Gastroesophageal sphincter (tissue), 4 donors: Measurements from ENCODE around the gene SAP25. TPM values are rescaled to one million over a fixed set of nuclear protein-coding genes. Genes with fewer than 3 reads are reported as not detected.

Experiments
- ATAC-seq: fragments of 150-250 bp; one replicate; pipeline ENCODE4 v1.9.1; 2016; ENCODE audit warnings: mild to moderate bottlenecking, moderate library complexity
- H3K27ac ChIP-seq, 4 donors: fragments of 200-600 bp; sonication (generic) in 3 of 4; 1 replicate in 3 of 4; 2 replicates in 1 of 4; pipeline ENCODE4 v1.5.1; 2016 to 2019
- H3K27me3 ChIP-seq: fragments of 200-600 bp; sonication (generic); one replicate; pipeline ENCODE4 v1.5.1; 2019
- H3K36me3 ChIP-seq, 2 donors: fragments of 200-600 bp; sonication (generic); one replicate each; pipeline ENCODE4 v1.5.1; 2019; ENCODE audit warnings: control low read depth in 1 of 2
- H3K4me1 ChIP-seq, 3 donors: fragments of 200-600 bp; sonication (generic); 1 replicate in 2 of 3; 2 replicates in 1 of 3; pipeline ENCODE4 v1.5.1; 2016 to 2019; ENCODE audit warnings: control low read depth in 2 of 3
- H3K4me3 ChIP-seq, 2 donors: fragments of 200-600 bp; sonication (generic); one replicate each; pipeline ENCODE4 v1.5.1; 2019; ENCODE audit warnings: mild to moderate bottlenecking in 1 of 2, moderate library complexity in 1 of 2
- H3K9me3 ChIP-seq, 3 donors: fragments of 200-600 bp; sonication (generic); one replicate each; pipeline ENCODE4 v1.5.1; 2017 to 2019; ENCODE audit warnings: control low read depth in 2 of 3
- EP300 ChIP-seq: sonication (generic); formaldehyde crosslinking; IDR thresholded peaks from one replicate; pipeline ENCODE4 v1.6.1; 2017; ENCODE audit warnings: antibody characterized with exemption, mild to moderate bottlenecking
- POLR2A ChIP-seq, 2 donors: fragments of 450-650 bp; IDR thresholded peaks; one replicate each; pipeline ENCODE4 v1.6.1; 2017; ENCODE audit warnings: antibody characterized with exemption in 2 of 2, mild to moderate bottlenecking in 2 of 2, moderate library complexity in 1 of 2
- POLR2AphosphoS5 ChIP-seq: sonication (generic); formaldehyde crosslinking; IDR thresholded peaks from one replicate; pipeline ENCODE4 v1.6.1; 2017; ENCODE audit warnings: antibody characterized with exemption
- WGBS, 2 donors: methylation state at CpG; one replicate each; pipeline ENCODE4 v1.1.5; 2018; ENCODE audit warnings: low coverage in 1 of 2; 5-methylcytosine and 5-hydroxymethylcytosine counted together
- total RNA-seq, 4 donors: library from RNA; depleted of rRNA; stranded (reverse); fragments of >200 nt; gene quantifications; one replicate each; pipeline ENCODE4 v1.1.0, GENCODE V29; 2016
- TF ChIP-seq, protein P1 (sequence below), 4 experiments: fragments of 200-600 bp in 2 of 4; fragments of 450-650 bp in 2 of 4; sonication (generic) in 1 of 4; IDR thresholded peaks; one replicate each; pipeline ENCODE4 v1.5.1; 2017 to 2019; ENCODE audit warnings: antibody characterized with exemption in 4 of 4, mild to moderate bottlenecking in 2 of 4, moderate library complexity in 2 of 4

The SAP25 gene
- total RNA-seq, 4 donors from 2014 or later = 5.6 TPM; not detected in 3

DNA sequence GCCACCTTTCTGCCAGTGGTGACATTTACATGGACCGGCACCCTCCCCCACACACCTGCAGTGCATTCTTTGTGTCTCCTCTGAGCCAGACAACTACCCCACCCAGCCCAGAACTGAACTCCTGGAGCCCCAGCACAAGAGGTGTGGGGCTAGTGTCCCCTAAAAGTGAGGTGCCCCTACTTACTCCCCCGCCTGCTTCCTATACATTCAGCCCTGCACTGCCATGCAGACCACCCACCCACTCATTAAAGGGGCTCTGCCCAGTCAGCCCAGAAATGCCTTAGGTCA, 1.9 kb downstream of the SAP25 start:
- no peak for ATAC-seq
- Histone ChIP-seq H3K9me3 (no peaks in the 10 kb centered on the region), H3K4me3 (no peak overlapping the region), H3K27me3 (peaks cover 60% of the 10 kb centered on the region), H3K4me1 (peaks cover 0 to 29% (median 10%) of the 10 kb centered on the region in 3 donors), H3K36me3 (peaks cover 0 to 39% of the 10 kb centered on the region in 2 donors), H3K27ac (no peak overlapping the region)
- WGBS, 2 donors = no CpG with 5 or more reads among the region's 2 CpGs
- TF ChIP-seq POLR2A (IDR thresholded peaks at IDR 0.05) (no peak), POLR2AphosphoS5 (no peak), EP300 (no peak)
- TF ChIP-seq, protein P1, sequence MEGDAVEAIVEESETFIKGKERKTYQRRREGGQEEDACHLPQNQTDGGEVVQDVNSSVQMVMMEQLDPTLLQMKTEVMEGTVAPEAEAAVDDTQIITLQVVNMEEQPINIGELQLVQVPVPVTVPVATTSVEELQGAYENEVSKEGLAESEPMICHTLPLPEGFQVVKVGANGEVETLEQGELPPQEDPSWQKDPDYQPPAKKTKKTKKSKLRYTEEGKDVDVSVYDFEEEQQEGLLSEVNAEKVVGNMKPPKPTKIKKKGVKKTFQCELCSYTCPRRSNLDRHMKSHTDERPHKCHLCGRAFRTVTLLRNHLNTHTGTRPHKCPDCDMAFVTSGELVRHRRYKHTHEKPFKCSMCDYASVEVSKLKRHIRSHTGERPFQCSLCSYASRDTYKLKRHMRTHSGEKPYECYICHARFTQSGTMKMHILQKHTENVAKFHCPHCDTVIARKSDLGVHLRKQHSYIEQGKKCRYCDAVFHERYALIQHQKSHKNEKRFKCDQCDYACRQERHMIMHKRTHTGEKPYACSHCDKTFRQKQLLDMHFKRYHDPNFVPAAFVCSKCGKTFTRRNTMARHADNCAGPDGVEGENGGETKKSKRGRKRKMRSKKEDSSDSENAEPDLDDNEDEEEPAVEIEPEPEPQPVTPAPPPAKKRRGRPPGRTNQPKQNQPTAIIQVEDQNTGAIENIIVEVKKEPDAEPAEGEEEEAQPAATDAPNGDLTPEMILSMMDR (IDR thresholded peaks at IDR 0.05) = no peak

DNA sequence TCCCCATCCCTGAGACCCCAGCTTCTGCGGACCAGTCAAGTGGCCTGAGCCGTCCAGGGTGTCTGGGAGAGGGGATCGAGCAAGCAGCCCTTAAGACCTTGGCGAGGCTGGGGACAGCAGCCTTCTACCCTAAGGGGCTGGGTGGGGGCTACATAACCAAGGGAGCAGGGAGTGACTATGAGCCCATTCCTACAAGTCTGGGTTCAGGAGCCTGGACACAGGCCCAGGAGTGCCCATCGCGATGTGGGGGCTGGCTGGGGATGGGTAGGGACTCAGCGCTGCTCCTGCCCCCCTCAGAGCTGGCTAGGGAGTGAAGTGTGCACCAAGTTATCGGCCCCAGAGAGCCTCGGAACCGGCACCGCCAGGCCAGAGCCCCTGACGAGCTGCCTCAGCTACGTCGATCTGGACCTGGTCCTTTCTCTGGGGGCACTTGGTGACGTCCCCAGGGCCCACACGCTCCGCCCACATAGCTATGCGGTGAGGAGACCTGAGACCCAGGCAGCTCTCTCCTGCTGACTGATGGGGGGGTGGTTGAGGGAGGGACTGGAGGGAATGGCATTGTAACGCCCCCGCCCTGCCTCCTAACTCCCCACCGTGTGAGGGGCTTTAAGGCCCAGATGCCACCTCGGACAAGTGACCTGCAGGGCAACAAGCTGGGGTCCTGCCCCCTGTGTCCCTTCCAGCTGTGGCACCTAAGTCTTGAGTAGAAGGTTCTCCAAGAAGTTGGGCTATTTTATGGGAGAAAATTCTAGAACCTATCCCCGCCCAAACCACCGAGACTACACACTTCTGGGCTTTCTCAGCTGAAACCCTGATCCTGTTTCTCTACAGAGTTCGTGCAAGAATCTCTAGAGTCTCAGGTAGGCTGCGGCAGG, 2.5 kb downstream of the SAP25 start:
- TF ChIP-seq EP300 (no peak), POLR2AphosphoS5 (no peak), POLR2A (IDR thresholded peaks at IDR 0.05) (no peak)
- TF ChIP-seq, protein P1 (IDR thresholded peaks at IDR 0.05) = no peak
- Histone ChIP-seq H3K36me3 (peaks cover 0 to 33% of the 10 kb centered on the region in 2 donors), H3K4me1 (peaks cover 0 to 29% (median 10%) of the 10 kb centered on the region in 3 donors), H3K4me3 (no peak overlapping the region), H3K27ac (no peak overlapping the region), H3K9me3 (no peaks in the 10 kb centered on the region), H3K27me3 (peaks cover 56% of the 10 kb centered on the region)
- no peak for ATAC-seq
- 80 to 85% methylated on average over 1 to 4 of the region's 26 CpGs for WGBS, 2 donors

DNA sequence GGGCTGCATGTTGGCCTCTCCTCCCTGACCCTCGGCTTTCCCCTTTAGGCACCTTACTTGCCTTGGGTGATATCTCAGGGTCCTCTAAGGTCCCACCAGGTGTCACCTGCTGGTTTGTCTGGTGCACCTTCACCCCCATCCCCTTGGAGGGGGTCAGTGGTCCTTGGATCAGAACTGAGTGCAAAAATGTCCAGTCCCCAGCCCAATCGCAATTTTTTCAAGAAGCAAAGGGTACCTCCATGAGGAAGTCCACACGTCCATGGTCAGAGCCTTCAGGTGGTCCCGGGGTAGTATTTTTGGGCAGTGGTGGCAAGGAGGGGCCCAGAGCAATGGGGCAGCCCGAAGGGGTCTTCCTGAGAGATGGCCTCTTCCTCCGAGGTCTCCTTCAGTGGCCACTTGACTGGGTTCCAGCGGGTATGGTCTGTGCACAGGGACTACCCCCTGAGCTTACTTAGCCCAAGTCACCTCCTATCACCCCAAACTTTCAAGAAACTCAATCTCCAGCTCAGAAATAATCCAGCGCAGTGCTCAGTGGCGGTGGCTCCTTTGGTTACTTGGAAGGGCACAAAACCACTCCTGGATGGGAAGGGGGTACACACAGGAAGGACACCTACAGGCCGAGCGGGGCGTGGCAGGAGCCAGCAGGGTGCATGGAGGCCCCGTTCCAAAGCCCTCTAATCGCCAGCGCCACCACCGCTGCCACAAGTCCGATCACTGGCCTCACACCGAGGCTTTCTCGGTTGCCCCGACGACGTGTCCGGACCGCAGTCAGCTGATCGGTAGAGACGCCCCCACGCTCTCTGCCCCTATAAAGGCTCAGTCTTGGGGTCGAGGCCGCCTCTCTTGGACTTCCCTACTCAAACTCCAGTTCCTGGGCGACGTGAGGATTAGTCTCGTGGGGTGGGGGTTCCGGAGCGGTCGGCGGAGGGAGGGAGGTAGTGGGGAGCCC, 4.5 kb downstream of the SAP25 start:
- H3K36me3 ChIP-seq = peaks cover 0 to 32% of the 10 kb centered on the region in 2 donors
- ATAC-seq = peak; percentile 32
- H3K9me3 ChIP-seq = no peaks in the 10 kb centered on the region
- TF ChIP-seq POLR2A (IDR thresholded peaks at IDR 0.05) = no peak
- TF ChIP-seq, protein P1 (IDR thresholded peaks at IDR 0.05) = peak in 1 of 4 experiments; percentile 49
- TF ChIP-seq EP300 = no peak
- peak; percentile 22 for TF ChIP-seq POLR2AphosphoS5
- peak overlapping the region; percentile 3 to 46 for H3K4me3 ChIP-seq
- H3K4me1 ChIP-seq = peaks cover 0 to 30% (median 10%) of the 10 kb centered on the region in 3 donors
- peaks cover 38% of the 10 kb centered on the region for H3K27me3 ChIP-seq
- 80% methylated on average over 1 of the region's 36 CpGs; no CpG with 5 or more reads in 1 of the 2 donors for WGBS, 2 donors
- peak overlapping the region in 3 of 4 donors; percentile 26 to 65 (median 45) for H3K27ac ChIP-seq

DNA sequence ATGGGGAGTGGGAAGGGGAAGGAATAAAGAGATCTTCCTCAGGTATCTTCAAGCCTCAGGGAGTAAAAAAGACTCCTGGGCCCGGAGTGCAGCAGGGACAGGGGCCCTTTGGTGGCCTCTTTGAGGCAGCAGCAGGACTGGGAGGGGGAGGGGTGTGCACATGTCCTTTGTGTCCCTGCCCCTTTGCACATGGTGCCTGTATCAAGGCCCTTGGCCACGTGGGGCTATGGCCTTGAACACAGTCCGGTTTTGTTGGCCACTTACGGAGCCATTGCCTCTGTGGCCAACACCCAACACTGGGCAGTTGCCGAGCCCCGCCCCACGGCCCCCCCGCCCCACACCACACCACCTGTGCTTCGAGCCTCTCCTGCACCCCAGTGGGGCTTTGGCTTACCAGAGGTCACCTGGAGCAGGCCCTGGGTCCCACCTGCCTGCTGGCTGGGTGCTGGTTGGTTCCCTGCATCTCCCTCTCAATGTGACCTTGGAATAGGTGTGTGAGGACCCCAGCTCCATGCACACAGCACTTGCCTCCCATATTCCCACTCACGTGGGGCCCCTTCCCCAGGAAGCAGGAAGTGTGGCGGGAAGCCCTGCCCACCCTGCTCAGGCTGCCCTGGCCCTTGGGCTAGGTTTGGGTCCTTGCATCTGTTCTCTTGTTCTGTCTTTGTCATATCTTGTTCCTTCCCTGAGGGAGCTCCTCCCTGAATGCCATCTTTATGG, 5.4 kb downstream of the SAP25 start:
- Histone ChIP-seq H3K36me3 (peaks cover 0 to 30% of the 10 kb centered on the region in 2 donors), H3K27ac (peak overlapping the region in 1 of 4 donors; percentile 11), H3K27me3 (peaks cover 31% of the 10 kb centered on the region), H3K9me3 (no peaks in the 10 kb centered on the region), H3K4me3 (no peak overlapping the region), H3K4me1 (peaks cover 0 to 37% (median 10%) of the 10 kb centered on the region in 3 donors)
- ATAC-seq = no peak
- TF ChIP-seq EP300 (no peak), POLR2AphosphoS5 (no peak)
- TF ChIP-seq, protein P1 (IDR thresholded peaks at IDR 0.05) = no peak
- WGBS, 2 donors = 40 to 50% methylated on average over 1 of the region's 11 CpGs
